Measurements from ENCODE around the gene SSTR5.

DNA sequence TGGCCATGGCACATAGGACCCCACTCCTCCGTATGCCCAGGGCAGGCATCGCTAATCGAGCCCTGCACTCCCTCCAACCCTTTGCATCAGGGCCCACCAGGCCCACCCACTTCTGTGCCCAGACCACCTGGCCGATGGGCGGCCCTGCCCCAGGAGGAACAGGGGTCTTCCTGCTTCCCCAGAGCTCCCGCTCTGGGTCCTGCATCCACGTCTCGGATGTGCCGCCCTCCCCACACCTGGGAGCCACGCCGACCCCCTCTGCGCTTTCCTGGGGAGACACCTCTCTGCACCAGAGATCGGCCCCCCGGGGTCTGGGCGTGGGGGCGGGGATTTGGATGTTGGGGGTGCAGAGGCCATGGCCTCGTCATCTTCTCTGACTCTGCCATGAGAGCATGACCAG lies 21.1 kb upstream of the SSTR5 start:
- TF ChIP-seq, protein P1, sequence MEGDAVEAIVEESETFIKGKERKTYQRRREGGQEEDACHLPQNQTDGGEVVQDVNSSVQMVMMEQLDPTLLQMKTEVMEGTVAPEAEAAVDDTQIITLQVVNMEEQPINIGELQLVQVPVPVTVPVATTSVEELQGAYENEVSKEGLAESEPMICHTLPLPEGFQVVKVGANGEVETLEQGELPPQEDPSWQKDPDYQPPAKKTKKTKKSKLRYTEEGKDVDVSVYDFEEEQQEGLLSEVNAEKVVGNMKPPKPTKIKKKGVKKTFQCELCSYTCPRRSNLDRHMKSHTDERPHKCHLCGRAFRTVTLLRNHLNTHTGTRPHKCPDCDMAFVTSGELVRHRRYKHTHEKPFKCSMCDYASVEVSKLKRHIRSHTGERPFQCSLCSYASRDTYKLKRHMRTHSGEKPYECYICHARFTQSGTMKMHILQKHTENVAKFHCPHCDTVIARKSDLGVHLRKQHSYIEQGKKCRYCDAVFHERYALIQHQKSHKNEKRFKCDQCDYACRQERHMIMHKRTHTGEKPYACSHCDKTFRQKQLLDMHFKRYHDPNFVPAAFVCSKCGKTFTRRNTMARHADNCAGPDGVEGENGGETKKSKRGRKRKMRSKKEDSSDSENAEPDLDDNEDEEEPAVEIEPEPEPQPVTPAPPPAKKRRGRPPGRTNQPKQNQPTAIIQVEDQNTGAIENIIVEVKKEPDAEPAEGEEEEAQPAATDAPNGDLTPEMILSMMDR (IDR thresholded peaks at IDR 0.05) = no peak
- TF ChIP-seq MYC (IDR thresholded peaks at IDR 0.05; ENCODE audit: borderline replicate concordance, low read length) (no peak), CHD4 (IDR thresholded peaks at IDR 0.05; ENCODE audit: borderline replicate concordance) (no peak), POLR2A (IDR thresholded peaks at IDR 0.05; ENCODE audit: low read length) (no peak), RCOR1 (IDR thresholded peaks at IDR 0.05; ENCODE audit: low read depth, low read length) (no peak), CHD2 (IDR thresholded peaks at IDR 0.05; ENCODE audit: low read length, partially characterized antibody) (no peak), RFX5 (IDR thresholded peaks at IDR 0.05) (no peak), NPAS2 (CRISPR knock-in tag; IDR thresholded peaks at IDR 0.05; ENCODE audit: borderline replicate concordance) (no peak)
- TF ChIP-seq, protein P2, sequence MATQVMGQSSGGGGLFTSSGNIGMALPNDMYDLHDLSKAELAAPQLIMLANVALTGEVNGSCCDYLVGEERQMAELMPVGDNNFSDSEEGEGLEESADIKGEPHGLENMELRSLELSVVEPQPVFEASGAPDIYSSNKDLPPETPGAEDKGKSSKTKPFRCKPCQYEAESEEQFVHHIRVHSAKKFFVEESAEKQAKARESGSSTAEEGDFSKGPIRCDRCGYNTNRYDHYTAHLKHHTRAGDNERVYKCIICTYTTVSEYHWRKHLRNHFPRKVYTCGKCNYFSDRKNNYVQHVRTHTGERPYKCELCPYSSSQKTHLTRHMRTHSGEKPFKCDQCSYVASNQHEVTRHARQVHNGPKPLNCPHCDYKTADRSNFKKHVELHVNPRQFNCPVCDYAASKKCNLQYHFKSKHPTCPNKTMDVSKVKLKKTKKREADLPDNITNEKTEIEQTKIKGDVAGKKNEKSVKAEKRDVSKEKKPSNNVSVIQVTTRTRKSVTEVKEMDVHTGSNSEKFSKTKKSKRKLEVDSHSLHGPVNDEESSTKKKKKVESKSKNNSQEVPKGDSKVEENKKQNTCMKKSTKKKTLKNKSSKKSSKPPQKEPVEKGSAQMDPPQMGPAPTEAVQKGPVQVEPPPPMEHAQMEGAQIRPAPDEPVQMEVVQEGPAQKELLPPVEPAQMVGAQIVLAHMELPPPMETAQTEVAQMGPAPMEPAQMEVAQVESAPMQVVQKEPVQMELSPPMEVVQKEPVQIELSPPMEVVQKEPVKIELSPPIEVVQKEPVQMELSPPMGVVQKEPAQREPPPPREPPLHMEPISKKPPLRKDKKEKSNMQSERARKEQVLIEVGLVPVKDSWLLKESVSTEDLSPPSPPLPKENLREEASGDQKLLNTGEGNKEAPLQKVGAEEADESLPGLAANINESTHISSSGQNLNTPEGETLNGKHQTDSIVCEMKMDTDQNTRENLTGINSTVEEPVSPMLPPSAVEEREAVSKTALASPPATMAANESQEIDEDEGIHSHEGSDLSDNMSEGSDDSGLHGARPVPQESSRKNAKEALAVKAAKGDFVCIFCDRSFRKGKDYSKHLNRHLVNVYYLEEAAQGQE (IDR thresholded peaks at IDR 0.05) = no peak
- TF ChIP-seq, protein P3, sequence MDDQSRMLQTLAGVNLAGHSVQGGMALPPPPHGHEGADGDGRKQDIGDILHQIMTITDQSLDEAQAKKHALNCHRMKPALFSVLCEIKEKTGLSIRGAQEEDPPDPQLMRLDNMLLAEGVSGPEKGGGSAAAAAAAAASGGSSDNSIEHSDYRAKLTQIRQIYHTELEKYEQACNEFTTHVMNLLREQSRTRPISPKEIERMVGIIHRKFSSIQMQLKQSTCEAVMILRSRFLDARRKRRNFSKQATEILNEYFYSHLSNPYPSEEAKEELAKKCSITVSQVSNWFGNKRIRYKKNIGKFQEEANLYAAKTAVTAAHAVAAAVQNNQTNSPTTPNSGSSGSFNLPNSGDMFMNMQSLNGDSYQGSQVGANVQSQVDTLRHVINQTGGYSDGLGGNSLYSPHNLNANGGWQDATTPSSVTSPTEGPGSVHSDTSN (IDR thresholded peaks at IDR 0.05) = no peak
